NCI-H1436 treated with DMSO at 0.1 percent for 48 hours (cell line): ENCODE data around the gene CHRNA1.
A peak's percentile ranks its signal among the peaks of the same experiment; 100 is the strongest.
"Not testable (repeated sequence)": the region's sequence is repeated elsewhere in the genome, so short reads cannot be mapped to it uniquely, and the experiment has no call there.

Experiments used
- DNase-seq: peaks from one replicate; lab custom pipeline; 2025; lab: John Stamatoyannopoulos, UW

The CHRNA1 gene

DNA sequence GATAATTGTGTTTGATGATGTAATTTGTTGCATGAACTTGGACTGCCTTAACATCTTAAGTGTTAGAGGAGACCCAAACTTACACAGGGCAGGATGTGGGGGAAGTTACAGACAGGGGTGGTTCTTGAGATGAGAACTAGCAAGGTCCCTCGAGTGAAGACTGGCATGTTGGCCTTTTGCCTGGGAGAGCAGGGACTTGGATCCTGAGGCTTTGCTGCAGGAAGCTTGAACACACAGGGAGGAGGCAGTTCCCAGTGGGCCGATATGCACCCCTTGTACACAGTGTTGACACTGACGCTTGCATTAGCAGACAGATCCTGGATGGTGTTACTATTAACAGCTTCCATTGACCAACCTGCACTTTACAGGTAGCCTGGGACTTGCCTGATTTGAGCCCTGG is 47.5 kb downstream of the CHRNA1 start:
- no peak for DNase-seq

DNA sequence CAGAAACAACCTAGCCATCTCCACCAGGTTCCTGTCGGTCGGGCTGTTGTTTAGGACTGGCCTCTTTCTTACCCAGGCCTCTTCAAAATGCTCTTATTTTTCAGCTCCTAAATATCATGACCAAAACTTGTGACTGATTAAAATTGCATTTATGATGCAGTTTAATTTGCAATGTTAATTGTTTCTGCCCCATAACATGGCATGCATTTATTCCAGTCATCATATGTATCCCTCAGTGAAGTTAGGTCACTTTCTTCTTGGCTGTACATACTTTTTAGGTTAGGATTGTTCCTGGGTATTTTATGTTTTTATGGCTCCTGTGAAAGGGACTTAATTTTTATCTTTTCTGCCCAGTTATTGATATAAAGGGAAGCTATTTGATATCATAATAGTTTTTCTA is 50.6 kb downstream of the CHRNA1 start:
- DNase-seq = no peak

DNA sequence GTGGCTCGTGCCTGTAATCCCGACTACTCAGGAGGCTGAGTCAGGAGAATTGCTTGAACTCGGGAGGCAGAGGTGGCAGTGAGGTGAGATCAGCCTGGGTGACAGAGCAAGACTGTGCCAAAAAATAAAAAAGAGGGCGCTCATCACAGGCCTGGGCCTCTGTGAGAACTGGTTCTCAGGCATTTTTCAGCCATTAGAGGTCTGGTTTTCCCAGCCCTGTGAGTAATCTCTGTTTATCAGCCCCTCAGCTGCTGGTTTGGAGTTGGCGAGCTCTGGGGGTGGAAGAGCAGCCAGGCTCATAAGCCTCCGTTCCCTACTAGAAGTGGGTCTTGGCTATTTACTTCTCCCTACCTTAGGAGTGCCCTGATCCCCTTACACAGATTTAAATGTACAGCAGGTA is 53.1 kb downstream of the CHRNA1 start:
- no peak for DNase-seq

DNA sequence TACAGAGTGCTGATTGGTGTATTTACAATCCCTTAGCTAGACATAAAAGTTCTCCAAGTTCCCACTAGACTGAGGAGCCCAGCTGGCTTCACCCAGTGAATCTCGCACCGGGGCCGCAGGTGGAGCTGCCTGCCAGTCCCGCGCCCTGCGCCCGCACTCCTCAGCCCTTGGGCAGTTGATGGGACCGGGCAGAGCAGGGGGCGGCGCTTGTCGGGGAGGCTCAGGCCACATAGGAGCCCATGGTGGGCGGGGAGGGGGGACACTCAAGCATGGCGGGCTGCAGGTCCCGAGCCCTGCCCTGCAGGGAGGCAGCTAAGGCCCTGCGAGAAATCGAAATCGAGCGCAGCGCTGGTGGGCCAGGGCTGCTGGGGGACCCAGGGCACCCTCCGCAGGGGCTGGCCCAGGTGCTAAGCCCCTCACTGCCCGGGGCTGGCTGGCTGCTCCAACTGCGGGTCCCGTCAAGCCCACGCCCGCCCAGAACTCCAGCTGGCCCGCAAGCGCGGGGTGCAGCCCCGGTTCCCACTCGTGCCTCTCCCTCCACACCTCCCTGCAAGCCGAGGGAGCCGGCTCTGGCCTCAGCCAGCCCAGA is 54.8 kb downstream of the CHRNA1 start:
- not testable (repeated sequence) for DNase-seq

DNA sequence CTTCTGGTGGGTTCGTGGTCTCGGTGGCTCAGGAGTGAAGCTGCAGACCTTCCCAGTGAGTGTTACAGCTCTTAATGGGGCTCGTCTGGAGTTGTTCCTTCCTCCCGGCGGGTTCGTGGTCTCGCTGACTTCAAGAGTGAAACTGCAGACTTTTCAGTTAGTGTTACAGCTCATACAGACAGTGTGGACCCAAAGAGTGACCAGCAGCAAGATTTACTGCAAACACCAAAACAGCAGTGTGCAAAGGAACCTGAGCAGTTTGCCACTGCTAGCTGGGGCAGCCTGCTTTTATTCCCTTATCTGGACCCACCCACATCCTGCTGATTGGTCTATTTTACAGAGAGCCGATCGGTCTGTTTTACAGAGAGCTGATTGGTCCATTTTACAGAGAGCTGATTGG is 55.6 kb downstream of the CHRNA1 start:
- no peak for DNase-seq

DNA sequence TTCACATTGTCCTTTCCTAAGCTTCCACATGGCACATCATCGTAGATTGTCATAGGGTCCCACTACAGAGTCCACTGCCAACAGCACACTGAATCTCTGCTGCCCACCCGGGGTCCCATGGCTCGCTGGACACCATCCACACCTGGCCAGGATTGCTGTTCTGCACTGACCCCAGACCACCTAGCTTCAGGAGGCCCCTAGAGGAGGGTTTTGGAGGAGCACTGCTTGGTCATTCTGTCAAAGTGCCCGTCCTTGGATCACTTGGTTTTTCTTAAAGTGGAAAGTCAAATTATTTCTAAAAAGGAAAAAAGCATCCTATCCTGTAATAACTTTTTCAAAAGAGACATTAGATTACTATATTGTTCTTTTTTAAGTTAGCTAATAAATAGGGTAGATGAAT is 59.0 kb downstream of the CHRNA1 start:
- DNase-seq = no peak

DNA sequence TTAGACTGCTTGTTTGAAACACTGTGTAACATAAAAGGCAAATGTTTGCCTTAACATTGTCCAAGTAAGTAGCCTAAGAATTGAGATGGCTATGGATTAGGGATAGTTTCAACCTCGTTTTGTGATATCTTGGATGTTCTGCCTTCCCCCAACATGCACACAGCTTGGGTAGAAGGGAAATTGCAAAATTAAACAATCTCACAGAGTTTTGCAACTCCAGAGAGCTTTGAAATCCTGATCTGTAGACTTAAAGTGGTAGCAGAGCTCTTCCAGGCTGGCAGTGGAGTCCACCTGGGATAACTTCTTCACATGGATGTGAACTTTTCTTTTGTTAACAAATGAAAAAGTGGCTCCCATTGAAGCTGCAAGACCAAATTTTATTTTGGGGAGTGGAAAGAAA is 59.6 kb downstream of the CHRNA1 start:
- DNase-seq = no peak

DNA sequence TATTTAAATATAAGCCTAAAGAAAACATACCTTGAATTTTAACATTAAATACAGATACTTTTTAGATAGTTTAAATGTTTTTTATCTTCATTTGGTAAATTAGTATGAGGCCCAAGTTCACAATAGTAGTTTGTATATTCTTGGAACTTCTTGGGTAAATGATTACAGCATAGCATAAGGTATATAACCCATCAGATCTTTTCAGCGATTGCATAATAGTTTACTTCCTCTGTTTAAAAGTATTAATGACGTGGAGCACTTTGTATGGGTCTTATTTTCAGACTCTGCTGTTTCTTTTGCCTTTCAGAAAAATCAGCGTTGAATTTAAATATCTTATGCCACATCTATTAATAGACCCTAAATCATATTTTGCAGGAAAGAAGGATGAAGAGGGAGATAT is 60.2 kb downstream of the CHRNA1 start:
- no peak for DNase-seq

DNA sequence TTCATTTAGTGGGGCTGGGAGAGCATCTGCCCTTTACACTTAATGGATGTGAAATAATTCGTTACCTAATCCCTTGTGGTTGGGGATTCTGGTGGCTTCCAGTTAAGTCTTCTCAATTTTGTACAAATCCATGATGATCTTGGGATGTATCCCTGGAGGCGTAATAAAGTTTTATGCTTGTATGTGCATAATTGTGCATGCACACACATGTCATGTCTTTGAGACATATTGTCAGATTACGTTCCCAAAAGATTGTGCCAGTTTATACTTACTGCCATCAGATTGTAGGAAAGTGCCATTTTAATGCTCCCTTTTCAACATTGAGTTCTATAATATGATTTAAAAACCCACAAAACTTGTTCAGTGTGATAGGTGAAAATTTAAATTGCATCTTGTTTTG is 60.8 kb downstream of the CHRNA1 start:
- no peak for DNase-seq

DNA sequence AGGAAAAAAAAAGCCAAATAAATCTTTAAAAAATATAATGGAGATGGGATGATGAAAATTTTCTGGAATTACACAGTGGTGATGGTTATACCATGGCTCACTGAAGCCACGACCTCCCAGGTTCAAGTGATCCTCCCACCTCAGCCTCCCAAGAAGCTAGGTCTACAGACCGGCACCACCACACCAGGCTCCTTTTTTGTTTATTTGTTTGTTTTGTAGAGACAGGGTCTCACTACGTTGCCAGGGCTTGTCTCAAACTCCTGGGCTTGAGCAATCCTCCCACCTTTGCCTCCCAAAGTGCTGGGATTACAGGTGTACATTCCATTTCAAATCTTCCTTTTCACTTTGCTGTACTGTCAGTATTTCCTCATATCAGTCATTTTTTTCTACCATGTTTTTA is 61.7 kb downstream of the CHRNA1 start:
- DNase-seq = no peak

DNA sequence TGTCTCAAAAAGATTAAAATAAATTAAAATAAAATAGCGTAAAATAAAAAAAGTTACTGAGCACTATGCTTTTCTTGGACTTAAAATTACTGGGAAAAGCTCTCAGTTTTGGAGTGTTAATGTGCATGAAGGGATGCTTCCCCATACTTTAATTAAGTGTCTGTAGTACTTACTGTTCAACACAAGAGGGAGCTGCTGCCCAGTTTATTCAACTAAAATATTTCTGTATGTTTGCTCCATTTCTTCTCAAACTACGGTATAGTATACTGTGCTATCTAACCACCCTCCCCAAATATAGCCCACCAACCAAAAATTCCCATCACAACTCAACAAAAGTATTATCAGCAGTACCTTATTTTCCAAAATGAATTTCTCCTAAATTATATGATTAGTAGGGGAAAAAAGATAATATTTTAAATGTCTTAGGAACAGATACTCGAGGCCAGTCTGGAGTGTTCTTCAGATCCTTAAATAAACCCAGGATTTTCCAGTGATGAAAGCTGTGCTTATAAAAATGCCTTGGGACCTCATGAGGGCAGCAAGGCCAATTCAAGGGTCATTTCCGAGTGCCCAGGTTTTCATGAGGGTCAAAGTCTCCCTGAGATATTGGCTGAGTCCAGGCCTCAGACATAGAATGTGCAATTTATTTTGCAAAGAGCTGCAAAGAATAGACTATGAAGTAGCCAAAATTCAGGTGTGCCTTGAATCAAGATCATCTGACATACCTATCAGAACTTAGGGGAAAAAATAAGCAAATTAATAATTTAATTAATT is 64.1 kb downstream of the CHRNA1 start:
- DNase-seq = peak; percentile 12
